HG03457 (cell line): ENCODE measurements around the gene GYS2.
"Not testable (repeated sequence)": the region's sequence is repeated elsewhere in the genome, so short reads cannot be mapped to it uniquely, and the experiment has no call there.

Experiments used
- ATAC-seq: cut with Tn5 transposase; IDR thresholded peaks from one replicate; pipeline ENCODE4 v1.9.1; 2021; ENCODE audit warnings: moderate number of reproducible peaks; ENCODE audit not compliant: unreplicated experiment

Gene GYS2

GRCh38 chr12:21604245-21605101, at the start of gene GYS2:
Gene GYS2, minus strand, starts transcription at chr12:21604847. Its CDS starts 255 bp downstream, at chr12:21604592.
- ATAC-seq, result no peak

DNA sequence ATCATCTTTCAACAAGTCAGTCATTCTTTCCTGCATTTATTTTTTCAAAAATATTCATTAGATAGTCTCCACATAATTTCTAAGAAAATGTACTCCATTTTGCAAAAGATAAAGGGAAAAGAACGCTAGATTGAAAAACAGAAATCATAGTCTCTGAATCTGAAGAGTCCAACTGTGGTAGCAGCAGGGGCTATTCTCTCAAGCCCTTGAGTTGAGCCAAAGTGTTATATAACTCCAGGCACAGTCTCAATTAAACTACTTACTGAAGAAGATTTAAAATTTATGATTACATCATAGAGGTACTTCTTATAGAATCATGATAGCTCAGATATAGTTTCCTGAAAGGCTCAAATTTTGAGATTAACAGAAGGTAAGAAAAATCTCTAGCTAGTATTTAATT, 47.2 kb upstream of the GYS2 start:
- ATAC-seq, result no peak

GRCh38 chr12:21650997-21651396, 46.4 kb upstream of the GYS2 start:
- no peak for ATAC-seq

- ATAC-seq, result no peak
Observed at GRCh38 chr12:21649034-21649433, 44.4 kb upstream of the GYS2 start.

DNA sequence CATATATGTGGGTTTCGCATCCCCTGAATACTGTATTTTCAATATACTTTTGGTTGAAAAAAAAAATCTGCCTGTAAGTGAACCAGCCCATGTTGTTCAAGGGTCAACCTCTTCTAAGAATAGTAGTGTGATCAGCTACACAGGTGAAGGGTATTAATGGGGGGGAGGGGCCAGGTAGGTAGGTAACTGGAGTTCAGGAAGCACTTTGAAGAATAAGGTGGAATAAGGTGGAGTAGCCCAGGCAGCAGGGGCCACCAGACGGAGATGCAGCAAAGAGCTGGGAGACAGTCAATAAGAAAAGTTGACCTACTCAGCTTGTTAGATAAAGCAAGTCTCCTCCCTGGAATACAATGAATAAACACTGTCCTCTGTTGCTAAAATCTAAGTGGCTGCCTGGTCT, 43.7 kb upstream of the GYS2 start:
- no peak for ATAC-seq

GRCh38 chr12:21647179-21647578, 42.5 kb upstream of the GYS2 start:
- ATAC-seq, result no peak

- not testable (repeated sequence) for ATAC-seq
Observed at GRCh38 chr12:21645041-21645500, 40.4 kb upstream of the GYS2 start.

- ATAC-seq, result no peak
Observed at GRCh38 chr12:21644516-21644915, 39.9 kb upstream of the GYS2 start.

DNA sequence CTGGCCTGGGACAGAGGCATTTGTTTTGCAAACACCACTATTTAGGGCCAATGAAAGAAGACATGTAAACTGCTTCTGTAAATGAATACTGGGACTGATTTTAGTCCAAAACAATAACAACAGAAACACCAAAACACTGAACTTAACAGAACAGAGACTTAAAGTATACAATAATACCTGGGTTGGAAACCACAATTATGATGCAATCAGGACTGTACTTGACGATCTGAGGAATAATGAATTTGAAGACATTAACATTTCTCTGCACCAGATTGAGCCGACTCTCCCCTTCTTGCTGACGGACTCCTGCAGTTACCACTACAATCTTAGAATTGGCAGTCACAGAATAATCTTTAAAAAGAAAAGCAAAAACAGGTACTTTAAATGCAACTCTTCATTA, 39.1 kb upstream of the GYS2 start:
- no peak for ATAC-seq

GRCh38 chr12:21642707-21643389, 38.2 kb upstream of the GYS2 start:
- ATAC-seq, result no peak

- no peak for ATAC-seq
Observed at GRCh38 chr12:21638054-21638891, 33.6 kb upstream of the GYS2 start.

- ATAC-seq, result no peak
Observed at GRCh38 chr12:21634245-21634644, 29.6 kb upstream of the GYS2 start.

DNA sequence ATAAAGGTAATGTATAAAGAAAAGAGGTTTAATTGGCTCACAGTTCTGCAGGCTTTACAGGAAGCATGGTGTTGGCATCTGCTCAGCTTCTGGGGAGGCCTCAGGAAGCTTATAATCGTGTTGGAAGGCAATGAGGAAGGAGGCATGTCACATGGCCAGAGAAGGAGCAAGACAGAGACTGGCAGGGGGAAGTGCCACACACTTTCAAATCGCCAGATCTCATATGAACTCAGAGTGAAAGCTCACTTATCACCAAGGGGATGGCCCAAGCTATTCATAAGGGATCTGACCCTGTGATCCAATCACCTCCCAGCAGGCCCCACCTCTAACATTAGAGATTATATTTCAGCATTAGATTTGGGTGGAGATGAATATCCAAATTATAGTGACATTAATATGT, 26.7 kb upstream of the GYS2 start:
- ATAC-seq, result no peak

DNA sequence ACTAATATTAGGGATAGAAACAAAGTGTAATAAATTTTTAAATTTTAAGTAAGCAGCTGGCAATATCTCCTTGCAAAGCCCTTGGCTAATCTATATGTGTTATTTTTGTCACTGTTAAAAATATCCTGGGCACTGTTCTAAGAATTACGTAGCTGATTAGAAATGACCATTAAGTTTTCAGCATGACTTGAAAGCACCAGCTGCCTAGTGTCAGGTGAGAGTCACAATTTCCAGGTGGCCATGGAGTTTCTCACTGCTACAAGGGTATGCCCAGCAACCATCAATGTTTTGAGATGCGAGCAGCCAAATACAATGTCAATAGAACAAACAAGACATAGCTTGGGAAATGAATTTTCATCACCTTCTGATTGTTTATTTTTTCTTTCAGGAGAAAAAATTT, 23.3 kb upstream of the GYS2 start:
- no peak for ATAC-seq

GRCh38 chr12:21618566-21618965, 13.9 kb upstream of the GYS2 start:
- ATAC-seq, result no peak

GRCh38 chr12:21617030-21617429, 12.4 kb upstream of the GYS2 start:
- ATAC-seq, result no peak

DNA sequence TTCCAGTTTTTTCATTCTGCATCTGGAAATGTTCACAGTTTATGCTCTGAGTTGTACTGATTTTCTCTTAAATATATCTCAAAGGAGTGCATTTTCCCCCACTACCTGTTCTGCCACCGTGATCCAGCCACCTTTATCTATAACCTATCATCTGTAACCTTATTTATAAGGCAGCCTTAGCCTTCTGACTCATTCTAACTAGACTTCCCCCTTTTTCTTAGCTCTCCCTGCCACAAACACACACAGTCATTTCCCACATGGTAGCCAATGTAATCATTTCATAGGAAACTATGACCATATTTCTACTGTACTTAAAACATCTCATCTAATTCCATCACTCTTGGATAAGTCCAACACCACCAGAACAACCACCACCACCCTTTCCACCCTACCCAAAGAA, 10.8 kb upstream of the GYS2 start:
- no peak for ATAC-seq

DNA sequence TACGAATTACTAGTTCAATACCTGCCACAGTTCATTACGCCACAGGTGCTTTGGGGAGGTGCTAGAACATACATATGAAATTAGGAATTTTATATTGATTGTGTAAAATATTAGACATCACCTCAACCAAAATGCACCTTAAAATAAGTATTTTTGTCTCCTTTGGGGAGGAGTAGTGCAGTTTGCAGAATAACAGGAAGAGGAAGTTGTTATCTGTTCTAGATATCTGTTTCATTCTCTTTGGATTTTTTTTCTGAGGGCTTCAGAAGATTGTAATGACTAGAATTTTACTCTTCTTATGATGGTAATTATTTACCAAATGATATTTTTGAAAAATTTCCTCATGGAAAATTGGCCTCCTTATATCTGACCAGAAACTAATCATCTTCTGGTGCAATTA, 9.9 kb upstream of the GYS2 start:
- ATAC-seq, result no peak

GRCh38 chr12:21613931-21614330, 9.3 kb upstream of the GYS2 start:
- no peak for ATAC-seq

DNA sequence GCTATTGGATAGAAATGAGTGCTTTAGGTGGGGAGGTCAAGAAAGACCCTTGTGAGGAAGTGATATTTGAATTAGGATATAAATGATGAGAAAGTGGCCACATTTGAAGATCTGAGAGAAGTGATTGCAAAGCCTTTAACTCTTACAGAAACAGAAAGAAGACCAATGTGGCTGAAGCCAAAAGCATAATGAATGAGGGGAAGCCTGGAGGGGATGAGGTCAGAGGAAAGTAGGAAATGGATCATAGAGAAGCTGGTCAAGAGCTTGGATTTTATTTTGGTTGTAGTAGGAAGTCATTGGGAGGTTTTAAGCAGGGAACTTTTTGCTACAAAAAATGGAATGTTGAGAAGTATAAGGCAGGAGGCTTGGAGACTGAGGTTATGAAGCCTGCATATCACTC, 3.5 kb upstream of the GYS2 start:
- ATAC-seq, result no peak

- no peak for ATAC-seq
Observed at GRCh38 chr12:21607701-21608100, 3.1 kb upstream of the GYS2 start.
